GM21786 (cell line): ENCODE results near the gene H6PD.

Source experiments
- ATAC-seq: cut with Tn5 transposase; IDR thresholded peaks from one replicate; pipeline ENCODE4 v1.9.1; 2021; ENCODE audit not compliant: unreplicated experiment

The H6PD gene

DNA sequence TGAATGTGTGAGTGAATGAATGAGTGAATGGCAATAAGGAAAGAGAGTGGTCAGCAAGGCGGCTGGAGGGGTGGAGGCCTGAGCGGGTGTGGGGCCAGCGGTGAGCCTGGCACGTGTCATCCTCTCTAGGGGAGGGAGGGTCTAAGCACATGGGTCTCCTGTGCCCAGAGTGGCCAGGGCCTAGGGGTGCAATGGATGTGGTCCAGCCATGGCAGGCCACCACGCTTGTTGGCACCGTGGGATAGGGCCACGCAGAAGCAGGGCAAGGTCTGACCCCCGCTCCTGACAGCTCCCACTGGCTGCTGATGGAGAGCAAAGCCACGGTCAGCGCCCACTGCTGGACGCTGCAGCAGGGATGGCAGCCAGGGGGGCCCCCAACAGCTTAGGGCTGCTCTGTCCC is 38.6 kb downstream of the H6PD start:
- no peak for ATAC-seq

DNA sequence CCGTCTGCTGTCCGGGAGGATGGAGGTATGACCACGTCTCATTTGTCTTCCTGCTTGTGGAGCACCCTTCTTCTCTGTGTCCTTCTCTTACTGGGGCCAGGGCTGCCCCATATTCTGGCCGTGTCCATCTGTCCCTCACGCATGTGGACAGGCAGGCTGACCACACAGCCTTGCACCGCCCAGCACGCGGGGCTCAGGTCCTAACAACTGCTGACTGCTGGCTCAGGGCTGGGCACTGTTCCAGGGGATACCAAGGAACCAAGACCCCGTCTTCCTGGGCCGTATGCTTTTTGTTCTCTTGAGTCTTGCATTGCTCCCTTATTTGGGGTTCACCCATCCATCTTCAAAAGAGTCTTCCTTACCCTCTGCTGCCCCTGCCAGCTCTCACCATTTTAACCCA is 40.6 kb downstream of the H6PD start:
- no peak for ATAC-seq

DNA sequence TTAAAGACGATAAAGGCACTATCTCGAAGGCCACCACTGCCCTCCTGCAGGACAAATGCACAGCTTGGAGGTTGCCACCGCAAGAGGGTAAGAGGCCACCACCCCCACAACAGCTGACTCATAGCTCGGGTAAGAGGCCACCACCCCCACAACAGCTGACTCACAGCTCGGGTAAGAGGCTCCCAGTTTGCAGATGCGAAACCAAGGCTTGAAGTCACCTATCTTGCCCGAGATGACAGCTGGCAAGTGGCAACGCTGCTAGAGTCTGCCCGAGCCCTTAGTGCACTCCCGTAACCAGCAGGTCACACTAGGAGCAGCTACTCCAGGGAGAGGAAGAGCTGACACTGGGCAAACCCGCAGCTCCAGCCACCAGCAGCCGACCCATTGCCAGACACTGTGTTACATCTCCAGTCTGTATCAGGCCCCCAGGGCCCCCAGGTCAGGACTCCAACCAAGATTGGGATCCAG is 41.0 kb downstream of the H6PD start:
- peak; percentile 86 for ATAC-seq

DNA sequence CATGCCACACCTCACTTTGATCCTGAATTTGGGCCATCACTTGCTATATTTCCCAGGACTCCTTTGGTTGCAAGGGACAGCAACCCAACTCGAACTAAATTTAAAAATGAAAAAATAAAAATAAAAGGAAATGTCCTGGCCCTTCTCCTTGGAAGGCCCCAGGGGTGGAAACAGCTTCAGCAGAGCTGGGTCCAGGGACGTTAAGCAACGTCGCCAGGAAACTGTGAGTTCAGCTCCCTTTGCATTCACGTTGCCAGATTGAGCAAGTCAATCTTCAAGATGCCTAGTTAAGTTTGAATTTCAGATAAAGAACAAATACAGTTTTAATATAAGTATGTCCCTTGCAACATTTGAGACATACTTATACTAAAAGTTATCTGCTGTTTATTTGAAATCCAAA is 43.5 kb downstream of the H6PD start:
- no peak for ATAC-seq

DNA sequence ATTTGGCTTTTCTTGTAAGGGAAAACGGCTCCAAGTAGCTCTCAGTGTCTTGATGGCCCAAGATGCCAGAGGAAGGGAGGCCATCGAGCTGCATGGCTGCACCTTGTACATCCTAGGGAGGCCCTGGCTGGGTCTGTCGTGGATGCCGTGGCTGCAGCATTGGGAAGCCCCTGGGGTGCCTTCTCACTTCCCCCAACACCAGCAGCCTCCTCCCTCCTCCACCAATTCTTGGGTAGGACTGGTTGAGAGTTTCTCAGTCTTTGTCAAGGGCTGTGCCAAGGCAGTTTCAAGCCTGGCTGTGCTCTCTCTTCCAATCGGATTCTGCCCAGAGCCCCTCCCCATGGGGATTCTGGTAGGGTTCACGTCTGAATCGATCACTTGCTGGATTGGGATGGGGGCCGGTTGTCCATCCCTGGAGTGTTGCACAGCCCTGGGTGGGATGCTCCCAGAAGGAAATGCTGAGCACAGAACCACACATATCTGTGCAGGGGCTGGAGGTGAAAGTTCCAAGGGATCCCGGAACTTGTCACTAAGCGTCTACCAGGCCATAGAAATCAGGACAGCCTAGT is 44.1 kb downstream of the H6PD start:
- ATAC-seq, result no peak

DNA sequence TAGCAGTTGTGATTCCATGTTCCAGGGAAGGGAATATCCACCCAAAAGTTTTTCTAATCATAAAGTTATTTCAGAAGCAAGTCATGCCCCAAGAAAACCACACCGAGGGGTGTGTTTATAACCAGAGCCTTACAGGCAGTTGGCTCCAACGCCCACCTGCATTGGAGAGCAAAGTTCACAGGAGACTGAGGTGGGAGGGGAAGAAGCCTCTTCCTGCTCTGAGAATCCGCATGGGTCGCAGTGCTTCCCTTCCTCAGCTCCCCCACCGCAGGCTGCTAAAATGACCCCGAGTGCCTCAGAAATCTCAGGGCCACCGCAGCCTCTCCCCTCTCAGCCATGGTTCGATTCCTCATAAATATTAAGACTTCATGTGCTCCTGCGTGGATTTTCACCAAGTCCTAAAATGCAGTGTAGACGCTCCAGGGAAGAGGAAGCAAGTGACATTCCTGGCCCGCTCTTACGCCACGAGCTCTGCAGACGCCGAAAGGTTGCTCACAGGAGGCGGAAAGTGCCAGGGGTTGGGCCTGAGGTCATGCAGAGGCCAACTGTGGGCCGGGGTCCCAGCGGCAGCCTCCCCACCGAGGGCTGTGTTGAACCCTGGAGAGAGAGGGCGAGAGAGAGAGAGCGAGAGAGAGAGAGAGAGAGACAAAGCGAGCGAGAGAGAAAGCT is 44.7 kb downstream of the H6PD start:
- ATAC-seq, result no peak

DNA sequence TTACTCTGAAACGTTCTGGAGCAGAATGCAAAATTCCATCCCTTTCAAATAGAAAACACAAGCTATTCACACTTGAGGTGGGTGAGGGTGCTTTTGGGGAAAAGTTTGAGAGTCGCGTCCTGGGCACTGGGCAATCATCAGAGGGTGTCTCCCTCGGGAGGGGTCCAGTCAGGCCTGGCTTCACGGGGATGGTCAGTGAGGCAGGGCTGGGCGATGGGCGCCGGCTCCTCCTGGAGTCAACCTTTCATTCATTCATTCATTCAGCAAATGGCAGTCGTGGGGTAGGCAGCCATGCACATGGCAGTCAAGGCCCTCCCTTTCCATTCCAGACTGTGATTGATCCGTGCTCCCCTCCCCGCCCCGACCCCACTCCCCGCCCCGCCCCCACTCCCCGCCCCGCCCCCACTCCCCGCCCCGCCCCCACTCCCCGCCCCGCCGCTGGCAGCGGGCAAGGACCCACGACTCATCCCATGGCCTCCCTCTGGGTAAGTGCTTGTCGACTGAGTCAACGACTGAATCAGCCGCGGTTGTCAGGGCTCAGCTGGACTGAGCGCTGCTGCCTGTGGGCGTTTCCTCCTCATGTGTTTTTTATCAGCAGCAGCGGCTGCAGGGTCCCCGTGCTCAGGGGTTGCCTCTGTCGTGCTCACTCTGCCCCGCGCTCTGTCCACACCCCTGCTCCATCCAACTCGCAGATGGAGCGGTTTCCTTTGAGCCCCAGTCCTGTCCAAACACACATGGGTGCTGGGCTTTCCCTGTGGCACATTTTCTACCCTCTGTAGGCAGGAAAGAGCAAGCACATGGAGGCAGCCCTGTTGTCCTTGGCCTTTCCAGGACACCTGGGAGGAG is 45.7 kb downstream of the H6PD start:
- ATAC-seq, result no peak

DNA sequence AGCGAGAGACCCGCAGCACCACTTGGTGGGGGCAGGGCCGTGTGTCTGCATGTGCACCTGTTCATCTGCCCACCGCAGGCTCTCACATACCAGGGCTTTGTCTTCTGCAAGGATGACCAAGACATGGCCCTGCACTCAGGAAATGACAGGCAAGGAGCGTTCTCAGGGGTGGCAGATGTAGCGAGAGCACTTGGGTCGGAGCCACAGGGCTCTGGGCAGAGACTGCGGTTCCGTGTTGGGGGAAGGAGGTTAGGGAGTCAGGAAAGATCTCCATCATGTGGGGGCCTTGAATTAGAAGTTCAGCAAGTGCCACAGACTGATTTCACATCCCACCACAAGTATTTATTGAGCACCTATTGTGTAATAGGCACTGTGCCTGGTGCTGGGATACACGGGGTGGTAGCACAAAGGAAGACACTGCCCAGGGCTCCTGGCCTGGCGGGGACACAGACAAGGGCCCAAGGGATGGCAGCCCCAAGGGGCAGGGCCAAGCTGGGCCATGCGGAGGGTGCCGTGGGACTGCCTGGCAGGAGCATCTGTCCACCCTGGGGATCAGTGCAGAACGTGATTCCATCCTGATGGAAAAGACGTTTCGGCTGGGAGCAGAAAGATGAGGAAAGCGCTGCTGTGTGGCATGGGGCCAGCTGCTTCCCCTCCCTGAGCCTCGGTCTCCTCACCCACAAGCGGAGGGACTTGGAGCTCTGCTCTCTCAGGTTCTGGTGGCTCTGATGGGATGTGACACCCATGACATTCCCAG is 46.7 kb downstream of the H6PD start:
- ATAC-seq, result no peak

DNA sequence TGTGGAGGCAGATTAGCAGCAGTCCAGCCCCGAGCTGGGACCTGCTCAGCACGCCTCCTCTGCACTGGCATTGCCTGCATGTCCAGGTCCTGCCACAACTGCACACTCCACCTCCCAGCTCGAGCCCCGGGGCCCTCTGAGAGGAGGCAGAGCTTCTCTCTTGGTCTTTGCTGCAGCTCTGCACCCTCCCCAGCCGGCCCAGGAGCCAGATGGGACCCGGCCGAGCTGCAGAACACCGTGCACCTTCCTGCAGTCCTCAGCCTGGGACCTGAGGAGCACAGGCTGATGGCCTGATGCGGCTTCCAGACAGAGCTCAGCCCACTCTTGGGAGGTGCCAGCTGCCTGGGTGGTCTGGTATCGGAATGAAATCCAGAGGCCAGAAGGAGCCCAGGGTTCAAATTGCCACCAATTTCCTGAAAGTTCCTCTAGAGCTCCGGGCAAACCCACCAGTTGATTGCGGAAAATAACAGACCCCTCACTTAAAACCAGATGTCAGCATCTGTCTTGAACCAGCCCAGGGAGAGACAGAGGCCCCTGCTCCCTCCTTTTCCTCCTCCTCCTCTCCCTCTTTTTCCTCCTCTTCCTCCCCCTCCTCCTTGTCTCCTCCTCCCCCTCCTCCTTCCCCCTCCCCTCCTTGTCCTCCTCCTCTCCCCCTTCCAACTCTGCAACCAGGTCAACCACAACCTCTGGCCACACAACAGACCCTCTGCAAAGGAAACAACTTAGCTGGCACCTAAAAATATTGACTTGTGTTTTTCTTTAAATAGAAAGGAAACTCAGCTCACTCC is 47.5 kb downstream of the H6PD start:
- ATAC-seq, result no peak

DNA sequence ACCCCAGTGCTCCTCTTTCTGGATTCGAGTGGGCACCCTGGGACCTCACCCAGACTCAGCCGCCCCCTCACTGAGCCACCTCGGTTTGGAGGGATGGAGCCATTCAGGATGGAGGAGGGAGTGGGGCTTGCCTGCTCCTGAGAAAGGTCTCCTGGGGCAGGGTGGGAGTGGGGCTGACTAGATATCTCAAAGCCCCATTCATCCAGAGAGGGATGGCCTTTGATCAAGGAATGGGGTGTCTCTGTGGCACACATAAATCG is 48.1 kb downstream of the H6PD start:
- ATAC-seq, result no peak

DNA sequence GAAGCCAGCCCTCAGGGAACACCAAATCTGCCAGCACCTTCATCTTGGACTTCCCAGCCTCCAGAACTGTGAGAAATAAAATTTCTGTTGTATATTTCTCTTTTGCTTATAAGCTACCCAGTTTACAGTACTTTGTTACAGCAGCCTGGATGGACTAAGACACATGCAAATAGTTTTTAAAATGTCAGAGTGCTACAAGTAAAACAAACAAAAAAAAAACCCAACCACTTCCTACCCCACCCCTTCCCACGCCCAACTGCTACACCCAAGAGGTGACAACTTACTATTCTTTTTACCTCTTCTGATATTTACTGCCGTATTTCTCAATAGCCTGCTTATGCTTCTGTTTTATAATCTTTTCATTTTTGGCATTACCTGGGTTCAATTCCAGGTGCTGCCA is 49.5 kb downstream of the H6PD start:
- no peak for ATAC-seq

DNA sequence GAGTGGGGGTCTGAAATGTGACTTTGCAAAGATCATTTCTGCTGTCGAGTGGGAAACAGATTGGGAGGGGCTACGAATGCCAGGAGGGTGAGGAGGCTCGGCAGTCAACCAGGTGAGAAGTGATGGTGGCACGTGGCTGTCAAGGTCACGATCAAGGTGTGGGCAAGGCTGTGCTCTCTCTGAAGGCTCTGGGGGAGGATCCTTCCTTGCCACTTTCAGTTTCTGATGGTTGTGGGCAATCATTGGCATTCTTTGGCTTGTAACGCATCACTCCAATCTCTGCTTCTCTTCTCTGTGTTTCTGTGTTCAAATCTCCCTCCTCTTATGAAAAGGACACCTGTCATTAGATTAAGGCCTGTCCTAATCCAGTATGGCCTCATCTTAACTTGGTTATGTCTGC is 52.0 kb downstream of the H6PD start:
- ATAC-seq, result no peak

DNA sequence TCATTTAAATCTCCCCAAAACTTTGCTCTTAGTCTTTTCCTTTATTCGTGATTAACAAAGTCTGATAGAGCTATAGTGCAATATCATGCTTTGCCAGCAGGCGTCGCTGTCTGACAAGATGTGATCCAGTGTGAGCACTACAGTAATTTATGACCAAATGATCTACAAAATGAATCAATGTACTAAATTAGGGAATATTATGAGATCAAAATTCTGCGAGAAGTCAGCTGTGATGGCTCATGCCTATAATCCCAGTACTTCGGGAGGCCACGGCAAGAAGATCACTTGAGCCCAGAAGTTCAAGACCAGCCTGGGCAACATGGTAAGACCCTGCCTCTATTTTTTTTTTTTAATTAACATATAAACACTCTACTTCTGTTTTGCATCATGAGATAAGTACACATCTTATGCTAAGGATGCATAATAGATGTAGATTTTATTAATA is 54.5 kb downstream of the H6PD start:
- no peak for ATAC-seq

DNA sequence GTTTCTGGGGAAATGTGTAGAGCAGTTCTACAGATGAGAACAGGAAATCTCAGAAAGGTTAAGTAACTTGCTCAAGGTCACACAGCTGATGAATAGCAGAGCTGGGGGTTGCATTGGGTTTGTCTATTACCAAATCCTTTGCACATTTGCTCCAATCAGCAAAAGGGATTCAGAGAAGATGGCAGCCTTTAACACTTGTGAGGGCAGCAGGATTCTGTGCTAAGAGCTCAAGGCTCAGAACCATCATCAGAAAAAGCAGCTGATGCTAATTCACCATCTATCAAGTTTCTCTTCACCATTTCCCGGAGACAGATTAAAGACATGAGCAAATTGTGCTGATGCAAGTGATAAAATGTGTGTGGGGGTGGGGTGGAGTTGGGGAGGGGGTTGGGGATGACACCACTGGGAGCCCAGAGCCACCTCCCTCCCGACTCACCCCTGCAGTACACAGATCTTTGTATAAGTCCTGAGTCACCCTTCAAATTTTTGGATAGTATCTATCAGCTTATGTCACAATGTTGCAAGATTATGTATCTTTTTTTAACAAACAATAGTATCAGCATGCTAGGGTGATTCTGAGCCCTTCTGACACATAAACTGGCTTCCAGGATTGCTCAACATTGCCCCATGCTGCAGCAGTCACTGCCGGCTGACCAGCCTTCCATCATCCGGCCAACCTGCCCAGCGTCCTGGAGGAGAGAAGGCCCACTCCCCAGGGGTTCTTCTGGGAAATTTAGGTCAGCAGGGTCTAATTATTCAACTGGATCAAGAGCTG is 55.3 kb downstream of the H6PD start:
- no peak for ATAC-seq

DNA sequence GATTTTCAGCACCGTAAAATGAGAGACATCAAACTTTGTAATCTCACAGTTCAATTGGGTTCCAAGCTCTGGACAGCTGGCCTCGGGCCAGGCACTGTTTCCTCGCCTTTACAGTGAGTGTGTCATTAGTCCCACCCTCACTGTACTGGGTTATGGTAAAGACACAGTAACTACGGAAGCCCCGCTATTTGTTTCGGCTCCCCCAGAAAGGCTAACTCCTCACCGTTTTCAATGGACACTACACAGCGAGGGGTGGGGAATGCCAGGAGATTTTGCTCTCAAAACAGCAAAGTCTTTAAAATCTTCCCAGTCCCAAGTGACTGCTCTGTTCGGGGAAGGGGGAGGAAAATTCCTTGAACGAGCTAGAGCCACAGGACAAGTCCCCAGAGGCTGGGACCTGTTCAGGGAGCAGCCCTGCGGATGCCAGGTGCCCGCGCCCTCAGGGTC is 57.4 kb downstream of the H6PD start:
- no peak for ATAC-seq

DNA sequence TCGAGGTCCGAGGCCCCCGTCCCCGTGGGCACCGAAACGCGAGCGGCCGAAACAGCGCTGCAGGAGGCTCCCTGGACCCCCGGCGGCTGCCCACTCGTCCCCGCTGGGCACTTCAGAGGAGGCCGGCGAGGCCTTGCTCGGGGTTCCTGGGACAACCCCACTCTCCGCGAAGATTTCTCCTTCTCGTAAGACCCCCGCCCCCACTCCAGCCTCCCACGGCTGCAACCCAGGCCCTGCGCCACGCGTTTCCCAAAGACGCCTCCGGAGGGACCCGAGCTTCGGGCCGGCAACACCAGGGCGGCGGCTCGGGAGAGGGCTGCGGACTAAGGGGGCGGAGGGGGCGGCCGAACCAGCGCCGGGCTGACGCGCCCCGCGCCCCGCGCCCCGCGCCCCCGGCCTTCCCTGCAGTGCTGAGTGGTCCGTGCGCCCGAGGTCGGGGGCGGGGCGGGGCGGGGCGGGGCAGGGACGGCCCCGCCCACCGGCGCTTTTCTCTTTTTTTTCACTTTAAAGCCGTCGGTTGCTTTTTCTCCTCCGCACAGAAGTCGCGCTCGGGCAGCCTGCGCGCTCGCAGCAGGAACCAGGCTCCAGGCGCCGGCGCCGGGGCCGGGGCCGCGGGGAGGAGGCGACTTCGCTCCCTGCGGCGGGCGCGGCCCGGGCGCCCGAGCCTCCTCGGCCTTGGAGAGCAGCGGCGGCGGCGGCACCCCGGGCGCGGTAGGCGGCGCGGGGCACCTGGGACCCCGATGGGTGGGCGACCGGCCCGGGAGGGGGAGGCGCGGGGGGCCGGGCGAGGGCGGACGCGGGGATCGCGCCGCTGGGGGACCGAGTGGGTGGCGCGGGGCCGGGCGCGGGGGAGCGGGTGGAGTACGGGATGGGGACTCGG is 58.0 kb downstream of the H6PD start, which contains the start of gene SPSB1:
SPSB1 (plus strand) TSS at position 534 of the 880 bp plus-strand sequence. CDS start 62,998 bp downstream, outside the sequence.
- ATAC-seq, result no peak

DNA sequence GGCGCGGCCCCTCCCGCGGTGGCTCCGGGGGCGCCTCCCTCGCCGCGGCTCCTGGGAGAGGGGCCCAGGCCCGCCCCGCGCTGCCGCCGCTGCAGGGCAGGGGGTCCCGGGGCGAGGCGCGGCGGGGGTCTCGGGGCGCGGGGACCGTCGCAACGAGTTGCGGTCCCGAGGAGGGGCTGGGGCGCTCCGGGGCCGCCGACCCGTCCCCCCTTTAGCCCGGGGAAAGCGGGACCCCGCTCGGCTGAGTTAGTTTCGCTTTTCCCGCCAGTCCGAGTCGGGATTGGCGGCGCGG is 58.6 kb downstream of the H6PD start:
- ATAC-seq, result no peak

DNA sequence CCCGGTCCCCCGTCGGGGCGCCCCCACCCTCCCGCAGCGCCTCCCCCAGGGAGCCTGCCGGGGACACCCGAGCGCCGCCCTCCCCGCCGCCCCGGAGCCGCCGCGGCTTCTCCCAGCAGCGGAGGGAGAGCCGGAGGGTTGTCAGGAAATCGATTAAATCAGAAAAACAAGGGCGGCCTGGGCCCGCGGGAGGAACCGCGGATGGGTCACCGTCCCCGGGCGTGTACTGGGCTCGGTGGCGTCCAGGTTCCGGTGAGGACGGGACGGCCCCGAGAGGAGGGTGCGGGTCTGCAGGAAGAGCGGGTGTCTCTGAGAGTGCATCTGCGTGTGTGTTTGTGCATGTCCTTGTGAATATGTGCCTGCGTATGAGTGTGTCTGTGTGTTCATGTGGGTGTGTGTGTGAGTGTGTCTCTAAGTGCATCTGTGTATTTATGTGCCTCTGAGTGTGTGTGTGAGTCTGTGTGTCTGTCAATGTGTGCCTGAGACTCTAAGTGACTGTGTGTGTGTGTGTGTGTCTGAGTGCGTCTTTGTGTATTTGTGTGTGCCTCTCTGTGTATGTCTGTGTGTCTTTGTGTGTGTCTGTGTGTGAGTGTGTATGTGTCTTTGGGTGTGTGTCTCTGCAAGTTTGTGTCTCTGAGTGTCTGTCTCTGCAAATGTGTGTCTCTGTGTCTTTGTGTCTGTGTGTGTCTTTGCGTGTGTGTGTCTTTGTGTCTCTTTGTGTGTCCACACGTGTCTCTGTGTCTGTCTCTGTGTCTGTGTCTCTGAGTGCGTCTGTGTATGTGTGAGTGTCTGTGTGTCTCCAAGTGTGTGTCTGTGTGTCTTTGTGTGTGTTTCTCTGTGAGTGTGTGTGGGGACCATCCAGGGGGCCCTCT is 59.2 kb downstream of the H6PD start:
- ATAC-seq, result no peak
